ENCODE results near the gene IGF1R. TPM values are rescaled to one million over a fixed set of nuclear protein-coding genes. Genes with fewer than 3 reads are reported as not detected.

Gene IGF1R
- total and polyA plus RNA-seq, 2 of the 13 experiments (the other 11 are each of a cell fraction or from before 2014, with no cell fraction given): 15.9 to 18.4 TPM

DNA sequence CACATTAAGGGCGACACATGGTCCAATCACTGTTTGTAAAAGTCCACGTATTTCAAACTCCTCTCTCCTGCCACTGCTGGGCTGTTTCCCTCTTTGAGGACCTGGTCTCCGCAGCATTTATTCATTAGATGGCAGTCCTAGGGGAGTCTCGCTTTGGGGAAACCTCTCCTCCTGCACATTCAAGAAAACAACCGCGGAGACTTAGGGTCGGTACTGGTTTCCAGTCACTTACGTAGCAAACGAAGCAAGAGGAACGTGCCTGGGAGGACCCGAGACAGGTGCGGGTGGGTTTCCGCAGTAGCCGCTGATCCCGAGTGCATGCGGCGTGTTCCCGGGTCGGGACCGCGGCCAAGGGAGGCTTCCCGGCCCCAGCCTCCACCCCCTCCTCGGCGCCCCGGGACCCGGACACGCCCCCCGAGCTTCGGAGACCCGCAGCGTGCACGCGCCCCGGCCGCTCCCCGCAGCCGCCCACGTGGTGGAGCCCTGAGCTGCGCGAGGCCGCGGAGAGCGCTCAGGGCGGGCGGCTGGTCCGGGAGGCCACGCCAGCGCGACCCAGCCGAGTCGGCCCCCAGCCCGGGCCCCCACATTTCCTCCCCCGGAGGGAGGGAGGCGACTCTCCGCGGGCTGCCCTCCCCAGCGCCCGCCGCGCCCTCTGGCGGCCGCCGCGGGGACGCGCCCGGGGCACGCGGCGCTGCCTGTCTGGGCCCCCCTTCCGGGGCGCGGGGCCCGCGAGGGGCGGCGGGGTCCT is 1.1 kb upstream of the IGF1R start (continued):
- TF ChIP-seq, protein P1, sequence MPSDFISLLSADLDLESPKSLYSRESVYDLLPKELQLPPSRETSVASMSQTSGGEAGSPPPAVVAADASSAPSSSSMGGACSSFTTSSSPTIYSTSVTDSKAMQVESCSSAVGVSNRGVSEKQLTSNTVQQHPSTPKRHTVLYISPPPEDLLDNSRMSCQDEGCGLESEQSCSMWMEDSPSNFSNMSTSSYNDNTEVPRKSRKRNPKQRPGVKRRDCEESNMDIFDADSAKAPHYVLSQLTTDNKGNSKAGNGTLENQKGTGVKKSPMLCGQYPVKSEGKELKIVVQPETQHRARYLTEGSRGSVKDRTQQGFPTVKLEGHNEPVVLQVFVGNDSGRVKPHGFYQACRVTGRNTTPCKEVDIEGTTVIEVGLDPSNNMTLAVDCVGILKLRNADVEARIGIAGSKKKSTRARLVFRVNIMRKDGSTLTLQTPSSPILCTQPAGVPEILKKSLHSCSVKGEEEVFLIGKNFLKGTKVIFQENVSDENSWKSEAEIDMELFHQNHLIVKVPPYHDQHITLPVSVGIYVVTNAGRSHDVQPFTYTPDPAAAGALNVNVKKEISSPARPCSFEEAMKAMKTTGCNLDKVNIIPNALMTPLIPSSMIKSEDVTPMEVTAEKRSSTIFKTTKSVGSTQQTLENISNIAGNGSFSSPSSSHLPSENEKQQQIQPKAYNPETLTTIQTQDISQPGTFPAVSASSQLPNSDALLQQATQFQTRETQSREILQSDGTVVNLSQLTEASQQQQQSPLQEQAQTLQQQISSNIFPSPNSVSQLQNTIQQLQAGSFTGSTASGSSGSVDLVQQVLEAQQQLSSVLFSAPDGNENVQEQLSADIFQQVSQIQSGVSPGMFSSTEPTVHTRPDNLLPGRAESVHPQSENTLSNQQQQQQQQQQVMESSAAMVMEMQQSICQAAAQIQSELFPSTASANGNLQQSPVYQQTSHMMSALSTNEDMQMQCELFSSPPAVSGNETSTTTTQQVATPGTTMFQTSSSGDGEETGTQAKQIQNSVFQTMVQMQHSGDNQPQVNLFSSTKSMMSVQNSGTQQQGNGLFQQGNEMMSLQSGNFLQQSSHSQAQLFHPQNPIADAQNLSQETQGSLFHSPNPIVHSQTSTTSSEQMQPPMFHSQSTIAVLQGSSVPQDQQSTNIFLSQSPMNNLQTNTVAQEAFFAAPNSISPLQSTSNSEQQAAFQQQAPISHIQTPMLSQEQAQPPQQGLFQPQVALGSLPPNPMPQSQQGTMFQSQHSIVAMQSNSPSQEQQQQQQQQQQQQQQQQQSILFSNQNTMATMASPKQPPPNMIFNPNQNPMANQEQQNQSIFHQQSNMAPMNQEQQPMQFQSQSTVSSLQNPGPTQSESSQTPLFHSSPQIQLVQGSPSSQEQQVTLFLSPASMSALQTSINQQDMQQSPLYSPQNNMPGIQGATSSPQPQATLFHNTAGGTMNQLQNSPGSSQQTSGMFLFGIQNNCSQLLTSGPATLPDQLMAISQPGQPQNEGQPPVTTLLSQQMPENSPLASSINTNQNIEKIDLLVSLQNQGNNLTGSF (CRISPR knock-in tag; IDR thresholded peaks at IDR 0.05): peak; percentile 70; the same call in 1 of the 2 replicates
- TF ChIP-seq, protein P2, sequence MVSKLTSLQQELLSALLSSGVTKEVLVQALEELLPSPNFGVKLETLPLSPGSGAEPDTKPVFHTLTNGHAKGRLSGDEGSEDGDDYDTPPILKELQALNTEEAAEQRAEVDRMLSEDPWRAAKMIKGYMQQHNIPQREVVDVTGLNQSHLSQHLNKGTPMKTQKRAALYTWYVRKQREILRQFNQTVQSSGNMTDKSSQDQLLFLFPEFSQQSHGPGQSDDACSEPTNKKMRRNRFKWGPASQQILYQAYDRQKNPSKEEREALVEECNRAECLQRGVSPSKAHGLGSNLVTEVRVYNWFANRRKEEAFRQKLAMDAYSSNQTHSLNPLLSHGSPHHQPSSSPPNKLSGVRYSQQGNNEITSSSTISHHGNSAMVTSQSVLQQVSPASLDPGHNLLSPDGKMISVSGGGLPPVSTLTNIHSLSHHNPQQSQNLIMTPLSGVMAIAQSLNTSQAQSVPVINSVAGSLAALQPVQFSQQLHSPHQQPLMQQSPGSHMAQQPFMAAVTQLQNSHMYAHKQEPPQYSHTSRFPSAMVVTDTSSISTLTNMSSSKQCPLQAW (CRISPR knock-in tag; IDR thresholded peaks at IDR 0.05): no peak
- TF ChIP-seq, protein P3, sequence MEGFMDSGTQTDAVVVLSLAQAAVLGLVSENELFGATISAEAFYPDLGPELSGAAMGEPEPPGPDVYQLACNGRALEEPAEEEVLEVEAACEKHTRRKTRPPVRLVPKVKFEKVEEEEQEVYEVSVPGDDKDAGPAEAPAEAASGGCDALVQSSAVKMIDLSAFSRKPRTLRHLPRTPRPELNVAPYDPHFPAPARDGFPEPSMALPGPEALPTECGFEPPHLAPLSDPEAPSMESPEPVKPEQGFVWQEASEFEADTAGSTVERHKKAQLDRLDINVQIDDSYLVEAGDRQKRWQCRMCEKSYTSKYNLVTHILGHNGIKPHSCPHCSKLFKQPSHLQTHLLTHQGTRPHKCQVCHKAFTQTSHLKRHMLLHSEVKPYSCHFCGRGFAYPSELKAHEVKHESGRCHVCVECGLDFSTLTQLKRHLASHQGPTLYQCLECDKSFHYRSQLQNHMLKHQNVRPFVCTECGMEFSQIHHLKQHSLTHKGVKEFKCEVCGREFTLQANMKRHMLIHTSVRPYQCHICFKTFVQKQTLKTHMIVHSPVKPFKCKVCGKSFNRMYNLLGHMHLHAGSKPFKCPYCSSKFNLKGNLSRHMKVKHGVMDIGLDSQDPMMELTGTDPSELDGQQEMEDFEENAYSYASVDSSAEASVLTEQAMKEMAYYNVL (CRISPR knock-in tag; IDR thresholded peaks at IDR 0.05; ENCODE audit: borderline replicate concordance): 0 out of 2 replicates have a peak, but pooled peaks have one; percentile 28
- TF ChIP-seq, protein P4, sequence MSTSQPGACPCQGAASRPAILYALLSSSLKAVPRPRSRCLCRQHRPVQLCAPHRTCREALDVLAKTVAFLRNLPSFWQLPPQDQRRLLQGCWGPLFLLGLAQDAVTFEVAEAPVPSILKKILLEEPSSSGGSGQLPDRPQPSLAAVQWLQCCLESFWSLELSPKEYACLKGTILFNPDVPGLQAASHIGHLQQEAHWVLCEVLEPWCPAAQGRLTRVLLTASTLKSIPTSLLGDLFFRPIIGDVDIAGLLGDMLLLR (CRISPR knock-in tag; IDR thresholded peaks at IDR 0.05): peak; percentile 92
- TF ChIP-seq CREB1 (IDR thresholded peaks at IDR 0.05): no peak
- TF ChIP-seq CREB1 (CRISPR knock-in tag; IDR thresholded peaks at IDR 0.05): no peak
- TF ChIP-seq THAP11 (CRISPR knock-in tag; IDR thresholded peaks at IDR 0.05): 0 out of 2 replicates have a peak, but pooled peaks have one; percentile 41
- no peak for TF ChIP-seq GATAD1 (CRISPR knock-in tag; IDR thresholded peaks at IDR 0.05)
- TF ChIP-seq FOXA1 (IDR thresholded peaks at IDR 0.05): no peak
- TF ChIP-seq FOXA1 (CRISPR knock-in tag; IDR thresholded peaks at IDR 0.05): no peak
- TF ChIP-seq, protein P5, sequence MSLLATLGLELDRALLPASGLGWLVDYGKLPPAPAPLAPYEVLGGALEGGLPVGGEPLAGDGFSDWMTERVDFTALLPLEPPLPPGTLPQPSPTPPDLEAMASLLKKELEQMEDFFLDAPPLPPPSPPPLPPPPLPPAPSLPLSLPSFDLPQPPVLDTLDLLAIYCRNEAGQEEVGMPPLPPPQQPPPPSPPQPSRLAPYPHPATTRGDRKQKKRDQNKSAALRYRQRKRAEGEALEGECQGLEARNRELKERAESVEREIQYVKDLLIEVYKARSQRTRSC (CRISPR knock-in tag; IDR thresholded peaks at IDR 0.05; ENCODE audit: low read depth): 0 out of 2 replicates have a peak, but pooled peaks have one; percentile 35
- peak; percentile 83 for TF ChIP-seq RAD21 (CRISPR knock-in tag; IDR thresholded peaks at IDR 0.05)
- TF ChIP-seq ZSCAN22 (CRISPR knock-in tag; IDR thresholded peaks at IDR 0.05): no peak
- no peak for TF ChIP-seq ZNF3 (CRISPR knock-in tag; IDR thresholded peaks at IDR 0.05)
- TF ChIP-seq, protein P6, sequence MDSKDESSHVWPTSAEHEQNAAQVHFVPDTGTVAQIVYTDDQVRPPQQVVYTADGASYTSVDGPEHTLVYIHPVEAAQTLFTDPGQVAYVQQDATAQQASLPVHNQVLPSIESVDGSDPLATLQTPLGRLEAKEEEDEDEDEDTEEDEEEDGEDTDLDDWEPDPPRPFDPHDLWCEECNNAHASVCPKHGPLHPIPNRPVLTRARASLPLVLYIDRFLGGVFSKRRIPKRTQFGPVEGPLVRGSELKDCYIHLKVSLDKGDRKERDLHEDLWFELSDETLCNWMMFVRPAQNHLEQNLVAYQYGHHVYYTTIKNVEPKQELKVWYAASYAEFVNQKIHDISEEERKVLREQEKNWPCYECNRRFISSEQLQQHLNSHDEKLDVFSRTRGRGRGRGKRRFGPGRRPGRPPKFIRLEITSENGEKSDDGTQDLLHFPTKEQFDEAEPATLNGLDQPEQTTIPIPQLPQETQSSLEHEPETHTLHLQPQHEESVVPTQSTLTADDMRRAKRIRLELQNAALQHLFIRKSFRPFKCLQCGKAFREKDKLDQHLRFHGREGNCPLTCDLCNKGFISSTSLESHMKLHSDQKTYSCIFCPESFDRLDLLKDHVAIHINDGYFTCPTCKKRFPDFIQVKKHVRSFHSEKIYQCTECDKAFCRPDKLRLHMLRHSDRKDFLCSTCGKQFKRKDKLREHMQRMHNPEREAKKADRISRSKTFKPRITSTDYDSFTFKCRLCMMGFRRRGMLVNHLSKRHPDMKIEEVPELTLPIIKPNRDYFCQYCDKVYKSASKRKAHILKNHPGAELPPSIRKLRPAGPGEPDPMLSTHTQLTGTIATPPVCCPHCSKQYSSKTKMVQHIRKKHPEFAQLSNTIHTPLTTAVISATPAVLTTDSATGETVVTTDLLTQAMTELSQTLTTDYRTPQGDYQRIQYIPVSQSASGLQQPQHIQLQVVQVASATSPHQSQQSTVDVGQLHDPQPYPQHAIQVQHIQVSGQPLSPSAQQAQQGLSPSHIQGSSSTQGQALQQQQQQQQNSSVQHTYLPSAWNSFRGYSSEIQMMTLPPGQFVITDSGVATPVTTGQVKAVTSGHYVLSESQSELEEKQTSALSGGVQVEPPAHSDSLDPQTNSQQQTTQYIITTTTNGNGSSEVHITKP (CRISPR knock-in tag; IDR thresholded peaks at IDR 0.05; ENCODE audit: low read depth): no peak
